HepG2 (cell line): ENCODE measurements around the gene CFAP92.

Experiments used
- CREB1 ChIP-seq, 2 experiments: fragments of 450-650 bp in 1 of 2; IDR thresholded peaks; 2 replicates each; pipeline ENCODE4 v1.6.1; 2016 to 2017; ENCODE audit warnings: control low read depth in 1 of 2, mild to moderate bottlenecking in 1 of 2, missing compliant biosample characterization in 1 of 2, missing genetic modification characterization in 1 of 2
- NR2C2 ChIP-seq: sonication (generic); formaldehyde crosslinking; IDR thresholded peaks from 2 replicates; pipeline ENCODE4 v1.4.0; 2020; ENCODE audit warnings: missing genetic modification reagents, mild to moderate bottlenecking, moderate library complexity, borderline replicate concordance

DNA sequence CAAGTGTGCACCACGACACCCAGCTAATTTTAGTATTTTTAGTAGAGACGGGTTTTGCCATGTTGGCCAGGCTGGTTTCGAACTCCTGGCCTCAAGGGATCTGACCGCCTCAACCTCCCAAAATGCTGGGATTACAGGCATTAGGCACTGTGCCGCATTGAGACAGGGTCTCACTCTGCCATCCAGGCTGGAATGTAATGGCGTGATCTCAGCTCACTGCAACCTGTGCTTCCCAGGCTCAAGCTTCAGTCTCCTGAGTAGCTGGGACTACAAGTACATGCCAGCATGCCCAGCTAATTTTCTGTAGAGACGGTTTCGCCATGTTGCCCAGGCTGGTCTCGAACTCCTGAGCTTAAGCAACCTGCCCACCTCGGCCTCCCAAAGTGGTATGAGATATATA is 62.8 kb downstream of the CFAP92 start:
- TF ChIP-seq NR2C2 (CRISPR knock-in tag) (no peak), CREB1 (IDR thresholded peaks at IDR 0.05) (no peak), CREB1 (CRISPR knock-in tag; IDR thresholded peaks at IDR 0.05) (no peak)
